Stimulated activated CD4-positive, alpha-beta T cell treated with anti-CD3 and anti-CD28 coated beads, TNF-alpha, amount 100 ng/mL, for 24 hours (primary cell): ENCODE data around the gene RNF43.

Experiments used
- DNase-seq, 3 experiments: peaks; one replicate each; pipeline ENCODE4 v3.0.0-alpha.2; 2020; ENCODE audit warnings: low read depth in 3 of 3

The RNF43 gene

GRCh38 chr17:58382108-58382871, 35.0 kb downstream of the RNF43 start:
- no peak for DNase-seq

GRCh38 chr17:58381124-58382035, 36.0 kb downstream of the RNF43 start:
- no peak for DNase-seq

GRCh38 chr17:58380207-58381123, 36.9 kb downstream of the RNF43 start:
- no peak for DNase-seq

GRCh38 chr17:58379511-58379824, 37.9 kb downstream of the RNF43 start:
- no peak for DNase-seq

GRCh38 chr17:58378733-58379510, 38.4 kb downstream of the RNF43 start:
- DNase-seq: no peak

- DNase-seq: no peak
Observed at GRCh38 chr17:58377661-58378060, 39.7 kb downstream of the RNF43 start.

- no peak for DNase-seq
Observed at GRCh38 chr17:58377093-58377601, 40.2 kb downstream of the RNF43 start.

- DNase-seq: no peak
Observed at GRCh38 chr17:58376472-58377000, 40.8 kb downstream of the RNF43 start.

- no peak for DNase-seq
Observed at GRCh38 chr17:58375811-58376210, 41.5 kb downstream of the RNF43 start.

- DNase-seq: no peak
Observed at GRCh38 chr17:58375256-58375655, 42.1 kb downstream of the RNF43 start.

GRCh38 chr17:58373923-58374322, 43.4 kb downstream of the RNF43 start:
- no peak for DNase-seq

- no peak for DNase-seq
Observed at GRCh38 chr17:58373003-58373402, 44.3 kb downstream of the RNF43 start.

GRCh38 chr17:58371300-58371950, 45.9 kb downstream of the RNF43 start:
- DNase-seq: no peak

GRCh38 chr17:58370716-58371115, 46.6 kb downstream of the RNF43 start:
- DNase-seq: no peak

GRCh38 chr17:58370309-58370708, 47.0 kb downstream of the RNF43 start:
- no peak for DNase-seq

- DNase-seq: no peak
Observed at GRCh38 chr17:58369214-58370031, 47.9 kb downstream of the RNF43 start.

- no peak for DNase-seq
Observed at GRCh38 chr17:58368860-58369213, 48.5 kb downstream of the RNF43 start.
